AG10803 (cell line): ENCODE measurements around the gene NDUFAF5.

Source experiments
- DNase-seq: peaks from one replicate; pipeline ENCODE4 v3.0.0; 2010; ENCODE audit warnings: low read depth
- H3K4me3 ChIP-seq: 2 replicates; pipeline ENCODE4 v1.5.1; 2011; ENCODE audit warnings: mild to moderate bottlenecking, low read length, control low read depth
- CTCF ChIP-seq: conservative IDR thresholded peaks from 2 replicates; pipeline ENCODE4 v1.5.1; 2011; ENCODE audit warnings: mild to moderate bottlenecking, low read length, control low read depth, inconsistent platforms

NDUFAF5 gene

GRCh38 chr20:13810446-13810845 lies 25.6 kb downstream of the NDUFAF5 start:
- no peak for DNase-seq
- TF ChIP-seq CTCF: no peak
- H3K4me3 ChIP-seq: no peak overlapping the region

GRCh38 chr20:13813910-13814309 lies 29.1 kb downstream of the NDUFAF5 start:
- no peak for TF ChIP-seq CTCF
- no peak overlapping the region for H3K4me3 ChIP-seq
- DNase-seq: peak; percentile 25

GRCh38 chr20:13814672-13815071 lies 29.8 kb downstream of the NDUFAF5 start:
- no peak overlapping the region for H3K4me3 ChIP-seq
- no peak for DNase-seq
- TF ChIP-seq CTCF: no peak

GRCh38 chr20:13816757-13817156 lies 31.9 kb downstream of the NDUFAF5 start:
- TF ChIP-seq CTCF: no peak
- no peak for DNase-seq
- H3K4me3 ChIP-seq: no peak overlapping the region

GRCh38 chr20:13817342-13817741 lies 32.5 kb downstream of the NDUFAF5 start:
- no peak for TF ChIP-seq CTCF
- DNase-seq: no peak
- no peak overlapping the region for H3K4me3 ChIP-seq

- peak; percentile 69 for TF ChIP-seq CTCF
- peak; percentile 67 for DNase-seq
- no peak overlapping the region for H3K4me3 ChIP-seq
Observed at GRCh38 chr20:13819885-13820645, 35.2 kb downstream of the NDUFAF5 start.

- peak; percentile 92 for DNase-seq
- no peak overlapping the region for H3K4me3 ChIP-seq
- TF ChIP-seq CTCF: no peak
Observed at GRCh38 chr20:13821876-13822275, 37.0 kb downstream of the NDUFAF5 start.
